ENCODE measurements around the gene PPP2R3B. TPM values are rescaled to one million over a fixed set of nuclear protein-coding genes. Genes with fewer than 3 reads are reported as not detected.

PPP2R3B gene
- total RNA-seq, 2 experiments from 2014 or later = 12.1 to 14.0 TPM

GRCh38 chrX:425056-425455, 38.3 kb upstream of the PPP2R3B start:
- no peak overlapping the region for H3K27ac Mint-ChIP-seq
- TF ChIP-seq CTCF (IDR thresholded peaks at IDR 0.05) = no peak
- Histone ChIP-seq H3K27me3 (ENCODE audit: control insufficient read depth in 1 of 2, insufficient read depth in 2 of 2, low read length in 2 of 2) (peaks cover 13 to 17% of the 10 kb centered on the region in 2 experiments), H3K36me3 (ENCODE audit: insufficient read depth, low read length) (no peaks in the 10 kb centered on the region), H3K4me3 (ENCODE audit: low read length) (no peak overlapping the region), H3K27ac (ENCODE audit: low read depth in 1 of 2, low read length in 2 of 2) (no peak overlapping the region), H3K9me3 (ENCODE audit: control insufficient read depth in 1 of 2, insufficient read depth in 1 of 2, low read length in 2 of 2) (peaks cover 0 to 50% of the 10 kb centered on the region in 2 experiments), H3K4me1 (ENCODE audit: insufficient read depth, low read length) (peaks cover 6% of the 10 kb centered on the region)
- ChIA-PET POLR2A (no interaction called here), CTCF (no interaction called here)
- H3K9me3 Mint-ChIP-seq = no peaks in the 10 kb centered on the region
- DNase-seq (no peak), ATAC-seq (ENCODE audit: poor library complexity) (no peak)
- no peaks in the 10 kb centered on the region for H3K4me1 Mint-ChIP-seq (ENCODE audit: low read depth)
- intact Hi-C loops (cut with DNase I, micrococcal nuclease) = no loop called here
- H3K4me3 Mint-ChIP-seq = no peak overlapping the region
- H3K27me3 Mint-ChIP-seq = peaks cover 31% of the 10 kb centered on the region
- no peaks in the 10 kb centered on the region for H3K36me3 Mint-ChIP-seq (ENCODE audit: low read depth)

GRCh38 chrX:421646-422391, 35.1 kb upstream of the PPP2R3B start:
- peaks cover 4 to 5% of the 10 kb centered on the region in 2 experiments for H3K27me3 ChIP-seq (ENCODE audit: control insufficient read depth in 1 of 2, insufficient read depth in 2 of 2, low read length in 2 of 2)
- H3K36me3 ChIP-seq (ENCODE audit: insufficient read depth, low read length) = no peaks in the 10 kb centered on the region
- POLR2A ChIA-PET = no interaction called here
- no peaks in the 10 kb centered on the region for H3K4me1 ChIP-seq (ENCODE audit: insufficient read depth, low read length)
- intact Hi-C loops (cut with DNase I, micrococcal nuclease) = no loop called here
- Mint-ChIP-seq H3K27me3 (peaks cover 12% of the 10 kb centered on the region), H3K27ac (no peak overlapping the region), H3K4me3 (no peak overlapping the region), H3K9me3 (no peaks in the 10 kb centered on the region), H3K4me1 (ENCODE audit: low read depth) (no peaks in the 10 kb centered on the region), H3K36me3 (ENCODE audit: low read depth) (no peaks in the 10 kb centered on the region)
- H3K4me3 ChIP-seq (ENCODE audit: low read length) = no peak overlapping the region
- ATAC-seq (ENCODE audit: poor library complexity) (no peak), DNase-seq (no peak)
- CTCF ChIA-PET = no interaction called here
- no peak for TF ChIP-seq CTCF (IDR thresholded peaks at IDR 0.05)
- peaks cover 0 to 49% of the 10 kb centered on the region in 2 experiments for H3K9me3 ChIP-seq (ENCODE audit: control insufficient read depth in 1 of 2, insufficient read depth in 1 of 2, low read length in 2 of 2)
- no peak overlapping the region for H3K27ac ChIP-seq (ENCODE audit: low read depth in 1 of 2, low read length in 2 of 2)

- no peak overlapping the region for H3K27ac Mint-ChIP-seq
- DNase-seq (no peak), ATAC-seq (ENCODE audit: poor library complexity) (no peak)
- Histone ChIP-seq H3K9me3 (ENCODE audit: control insufficient read depth in 1 of 2, insufficient read depth in 1 of 2, low read length in 2 of 2) (peaks cover 0 to 56% of the 10 kb centered on the region in 2 experiments), H3K27me3 (ENCODE audit: control insufficient read depth in 1 of 2, insufficient read depth in 2 of 2, low read length in 2 of 2) (peaks cover 0 to 2% of the 10 kb centered on the region in 2 experiments), H3K36me3 (ENCODE audit: insufficient read depth, low read length) (no peaks in the 10 kb centered on the region), H3K4me3 (ENCODE audit: low read length) (no peak overlapping the region), H3K27ac (ENCODE audit: low read depth in 1 of 2, low read length in 2 of 2) (no peak overlapping the region), H3K4me1 (ENCODE audit: insufficient read depth, low read length) (no peaks in the 10 kb centered on the region)
- TF ChIP-seq CTCF (IDR thresholded peaks at IDR 0.05) = no peak
- H3K4me3 Mint-ChIP-seq = no peak overlapping the region
- POLR2A ChIA-PET = no interaction called here
- CTCF ChIA-PET = no interaction called here
- H3K27me3 Mint-ChIP-seq = peaks cover 10% of the 10 kb centered on the region
- no peaks in the 10 kb centered on the region for H3K36me3 Mint-ChIP-seq (ENCODE audit: low read depth)
- no peaks in the 10 kb centered on the region for H3K4me1 Mint-ChIP-seq (ENCODE audit: low read depth)
- intact Hi-C loops (cut with DNase I, micrococcal nuclease) = no loop called here
- H3K9me3 Mint-ChIP-seq = no peaks in the 10 kb centered on the region
Observed at GRCh38 chrX:420496-421223, 34.0 kb upstream of the PPP2R3B start.
